NCI-H1694 (cell line): ENCODE measurements around the gene TLE3.

Source experiments
- DNase-seq: peaks from one replicate; lab custom pipeline; 2025; lab: John Stamatoyannopoulos, UW

TLE3 gene

DNA sequence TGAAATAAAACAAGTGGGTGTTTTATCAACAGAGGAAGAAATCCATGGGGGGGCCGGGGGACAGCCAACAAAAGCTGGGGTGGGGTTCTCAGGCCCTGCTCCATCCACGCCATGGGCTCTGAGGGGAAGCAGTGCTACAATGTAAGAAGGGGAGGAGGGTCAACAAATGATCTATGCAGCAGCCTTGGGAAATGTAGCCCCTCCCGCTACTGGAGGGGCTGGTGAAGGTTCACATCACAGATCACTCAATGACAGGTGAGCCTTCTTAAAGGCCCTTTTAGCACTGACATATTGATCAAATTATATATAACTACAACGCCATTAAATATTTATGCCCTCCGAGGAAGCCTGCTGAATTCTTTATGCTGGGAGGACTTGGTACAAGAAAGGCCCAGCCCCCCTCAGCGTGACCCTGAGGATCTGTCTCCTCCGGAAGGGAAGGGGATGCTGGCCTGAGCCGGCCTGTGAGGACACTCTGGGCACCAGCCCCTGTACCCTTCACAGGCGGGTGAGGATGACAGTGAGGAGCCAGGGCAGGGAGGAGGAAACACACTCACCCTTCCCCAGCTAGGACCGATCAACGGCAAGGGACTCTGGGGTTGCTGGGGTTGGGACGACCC lies 15.3 kb downstream of the TLE3 start:
- DNase-seq = no peak

DNA sequence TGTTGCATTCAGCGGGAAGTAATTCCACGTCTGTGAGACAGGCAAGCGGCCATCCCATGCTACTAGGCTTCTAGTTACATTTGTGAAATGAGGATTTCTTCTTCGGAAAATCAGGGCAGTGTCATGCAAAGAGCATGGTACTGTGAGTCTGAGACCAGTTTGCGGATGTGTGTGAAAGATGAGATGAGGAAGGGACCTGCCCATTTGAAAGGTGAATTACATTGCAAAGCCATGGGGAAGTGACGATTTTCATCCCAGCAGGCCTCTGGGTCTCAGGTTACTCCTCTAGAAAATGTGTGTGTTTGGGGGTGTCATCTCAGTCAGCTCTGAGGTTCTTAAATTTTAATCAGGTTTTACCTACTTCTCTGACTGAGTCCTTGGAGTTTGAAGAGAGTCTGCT lies 16.1 kb downstream of the TLE3 start:
- DNase-seq = no peak

DNA sequence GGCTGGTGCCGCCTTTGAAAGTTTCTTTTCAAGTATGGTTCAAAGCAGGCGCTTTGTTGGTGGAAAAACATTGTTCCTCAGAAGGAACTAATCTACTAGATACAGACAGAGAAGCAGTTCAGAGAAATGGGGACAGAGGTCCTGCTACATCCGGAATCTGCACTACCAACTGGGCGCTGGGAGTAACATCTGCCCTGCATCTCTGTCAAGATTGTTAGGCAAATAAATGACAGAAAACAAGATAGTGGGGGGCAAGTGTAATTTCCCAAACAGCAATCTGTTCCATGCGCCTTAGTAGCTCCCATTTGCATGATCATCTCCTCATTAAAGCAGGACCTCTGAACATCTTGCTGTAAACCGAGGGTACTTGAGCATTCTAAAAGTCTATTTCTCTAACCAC lies 17.4 kb downstream of the TLE3 start:
- DNase-seq = no peak

DNA sequence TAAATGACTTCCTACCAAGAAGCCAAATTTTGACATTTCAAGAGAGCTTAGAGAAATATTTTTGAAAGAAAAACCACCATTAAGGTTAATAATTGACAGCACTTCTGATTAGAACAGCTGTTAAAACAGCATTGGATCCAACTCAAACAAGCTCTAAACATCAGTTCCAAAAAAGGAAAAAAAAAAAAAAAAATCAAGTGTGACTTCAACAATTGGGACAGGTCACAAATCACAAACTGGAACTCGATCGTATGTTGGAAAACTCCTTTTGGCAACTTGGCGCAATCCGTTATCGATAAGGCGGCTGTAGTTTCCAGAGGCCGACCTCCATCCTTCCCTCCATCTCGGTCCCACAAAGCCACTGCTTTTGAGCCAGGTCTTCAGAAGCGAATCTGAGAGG lies 17.8 kb downstream of the TLE3 start:
- DNase-seq = no peak

DNA sequence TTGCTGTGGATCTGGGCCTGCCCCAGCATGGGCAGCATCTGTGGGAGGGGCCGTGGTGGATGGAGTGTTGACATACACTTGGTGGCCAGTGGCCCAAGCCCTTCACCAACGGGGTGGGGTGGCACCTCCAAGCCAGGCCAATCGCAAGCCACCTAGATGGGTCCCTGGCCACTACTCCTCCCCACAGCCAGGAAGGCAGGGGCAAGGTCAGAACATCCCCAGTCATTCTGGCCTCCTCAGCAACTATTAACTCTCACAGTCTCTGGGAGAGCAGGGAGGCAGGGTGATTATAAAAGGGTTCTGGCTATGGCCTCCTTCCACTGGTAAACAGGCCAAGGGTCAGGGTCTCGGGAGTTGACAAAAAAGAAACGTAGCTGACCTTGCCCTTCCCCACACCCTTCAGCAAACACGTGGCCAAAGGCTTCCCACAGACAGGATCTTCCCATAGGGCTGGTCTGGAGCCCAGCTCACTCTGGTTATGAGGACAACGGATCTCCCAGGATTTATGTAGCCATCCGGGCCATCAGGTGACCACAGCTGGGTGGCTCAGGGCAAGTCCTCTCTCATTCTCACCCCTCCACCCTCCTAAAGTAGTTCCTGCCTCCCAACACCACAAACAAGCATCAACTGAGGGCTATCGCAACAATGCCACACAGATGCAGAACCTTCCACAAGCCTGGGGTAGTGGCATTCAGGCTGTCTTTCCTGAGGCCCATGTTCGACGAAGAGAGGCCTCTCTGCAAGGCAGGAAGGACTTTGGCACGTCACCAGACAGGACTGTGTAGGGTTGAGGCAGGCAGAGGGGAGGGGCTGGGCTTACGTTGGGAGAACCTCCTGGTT lies 18.9 kb downstream of the TLE3 start:
- DNase-seq = no peak

DNA sequence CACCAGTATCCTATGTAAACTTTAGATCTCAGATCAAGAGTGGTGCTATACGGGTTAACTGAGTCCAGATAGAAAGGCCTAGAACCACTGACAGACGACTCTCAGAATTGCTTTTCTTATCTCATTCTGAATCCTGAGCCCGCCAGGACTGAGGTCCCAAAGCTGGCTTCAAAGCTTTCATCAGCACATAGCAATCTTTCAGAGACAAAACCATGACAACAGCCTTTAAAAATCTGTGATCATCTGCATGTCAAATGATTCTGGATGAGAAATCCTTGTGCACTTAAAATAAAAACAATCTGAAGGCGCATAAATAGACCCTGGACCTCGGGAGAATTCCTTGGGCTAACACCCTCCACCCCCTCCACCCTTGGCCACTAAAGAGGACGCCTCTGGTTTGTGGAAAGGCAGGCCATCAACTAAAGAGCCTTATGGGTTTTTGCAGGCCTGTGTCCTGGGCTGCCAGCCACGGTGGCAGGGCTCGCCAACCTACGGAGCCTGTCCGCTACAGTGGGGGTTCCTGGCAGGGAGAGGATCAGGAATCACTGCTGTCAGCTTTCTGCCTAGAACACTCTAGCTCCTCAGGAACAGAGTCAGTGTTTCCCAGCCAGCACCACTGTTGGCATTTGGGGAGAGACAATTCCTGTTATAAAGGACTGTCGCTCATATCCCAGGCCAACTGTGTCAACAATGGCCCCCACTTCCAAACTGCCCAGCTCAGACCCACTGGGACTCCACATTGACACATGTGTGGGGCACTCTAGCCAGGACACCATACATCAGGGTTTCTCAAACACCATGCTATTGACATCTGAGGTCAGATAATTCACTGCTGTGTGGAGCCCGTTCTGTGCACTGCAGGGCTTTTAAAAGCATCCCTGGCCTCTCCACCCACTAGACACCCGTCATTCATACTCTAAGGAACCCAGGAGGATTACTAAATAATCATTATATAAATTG lies 20.2 kb downstream of the TLE3 start:
- no peak for DNase-seq

DNA sequence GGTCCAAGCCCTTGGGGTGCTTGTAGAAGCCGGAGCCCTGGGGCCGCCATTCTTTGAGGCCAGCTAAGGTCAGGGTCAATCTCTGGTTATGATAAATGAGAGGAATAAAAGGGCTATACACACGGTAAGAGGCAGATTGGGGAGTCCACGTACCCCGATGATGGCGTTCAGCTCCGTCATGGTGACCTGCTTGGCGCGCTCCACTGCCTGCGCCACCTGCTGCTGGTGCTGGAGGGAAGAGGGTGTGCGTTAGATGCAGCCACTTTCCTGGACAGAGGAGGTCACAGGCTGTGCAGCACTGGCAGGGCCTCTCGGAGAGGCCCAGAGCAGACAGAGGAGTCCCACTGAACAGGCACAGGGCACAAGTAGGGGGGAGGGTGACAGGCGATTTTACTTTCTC lies 23.3 kb downstream of the TLE3 start:
- DNase-seq = no peak

DNA sequence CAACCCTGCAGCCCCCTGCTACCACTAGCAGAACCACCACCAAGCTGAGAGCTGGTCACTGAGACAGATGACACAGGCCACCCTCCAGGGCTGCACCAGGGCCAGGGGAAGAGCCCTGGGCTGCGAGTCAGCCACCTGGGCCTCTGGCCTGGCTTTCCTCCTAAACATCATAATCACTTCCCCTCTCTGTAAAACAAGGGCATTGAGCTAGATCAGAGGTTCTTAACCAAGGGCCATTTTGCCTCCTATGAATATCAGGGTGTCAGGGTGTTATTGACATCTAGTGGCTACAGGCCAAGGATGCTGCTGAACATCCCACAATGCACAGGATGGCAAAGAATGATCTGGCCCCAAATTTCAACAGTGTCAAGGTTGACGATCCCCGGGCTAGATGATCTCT lies 25.2 kb downstream of the TLE3 start:
- no peak for DNase-seq

DNA sequence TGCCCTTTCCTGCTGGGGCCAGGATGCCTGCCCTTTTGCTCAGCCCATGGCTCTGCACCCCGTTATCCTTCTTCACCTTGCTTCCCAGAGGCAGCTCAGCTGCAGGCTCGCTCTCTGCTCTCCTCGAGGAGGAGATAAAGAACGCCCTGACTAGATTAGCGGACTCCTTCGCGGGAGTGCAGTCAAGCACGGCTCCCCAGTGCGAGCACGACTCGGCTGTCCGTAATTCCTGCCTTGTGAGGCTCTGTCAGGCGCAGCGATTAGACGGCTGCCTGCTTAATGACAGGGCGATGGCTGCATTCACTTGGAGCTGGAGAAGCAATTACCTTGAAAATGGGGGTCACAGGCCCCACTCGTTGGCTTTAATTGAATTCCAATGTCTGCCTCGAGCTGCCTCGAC lies 25.9 kb downstream of the TLE3 start:
- no peak for DNase-seq

DNA sequence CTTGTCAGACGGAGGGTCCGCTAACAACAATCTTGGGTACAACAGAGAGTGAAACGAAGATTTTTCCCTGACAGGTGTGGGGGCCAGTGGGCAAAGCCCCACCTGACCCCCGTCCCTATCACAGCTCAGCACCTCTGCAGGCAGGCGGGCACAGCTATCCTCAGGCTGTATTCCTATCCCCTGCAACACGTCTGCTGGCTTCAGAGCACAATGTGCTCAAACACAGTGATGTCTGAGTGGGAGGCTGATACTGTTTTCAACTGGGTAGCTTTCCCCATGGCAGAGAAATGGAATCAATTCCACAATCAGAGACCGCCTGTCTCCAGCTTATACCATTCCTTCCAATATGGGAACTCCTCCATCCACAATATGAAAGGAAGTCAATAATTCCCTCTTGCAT lies 28.0 kb downstream of the TLE3 start:
- no peak for DNase-seq

DNA sequence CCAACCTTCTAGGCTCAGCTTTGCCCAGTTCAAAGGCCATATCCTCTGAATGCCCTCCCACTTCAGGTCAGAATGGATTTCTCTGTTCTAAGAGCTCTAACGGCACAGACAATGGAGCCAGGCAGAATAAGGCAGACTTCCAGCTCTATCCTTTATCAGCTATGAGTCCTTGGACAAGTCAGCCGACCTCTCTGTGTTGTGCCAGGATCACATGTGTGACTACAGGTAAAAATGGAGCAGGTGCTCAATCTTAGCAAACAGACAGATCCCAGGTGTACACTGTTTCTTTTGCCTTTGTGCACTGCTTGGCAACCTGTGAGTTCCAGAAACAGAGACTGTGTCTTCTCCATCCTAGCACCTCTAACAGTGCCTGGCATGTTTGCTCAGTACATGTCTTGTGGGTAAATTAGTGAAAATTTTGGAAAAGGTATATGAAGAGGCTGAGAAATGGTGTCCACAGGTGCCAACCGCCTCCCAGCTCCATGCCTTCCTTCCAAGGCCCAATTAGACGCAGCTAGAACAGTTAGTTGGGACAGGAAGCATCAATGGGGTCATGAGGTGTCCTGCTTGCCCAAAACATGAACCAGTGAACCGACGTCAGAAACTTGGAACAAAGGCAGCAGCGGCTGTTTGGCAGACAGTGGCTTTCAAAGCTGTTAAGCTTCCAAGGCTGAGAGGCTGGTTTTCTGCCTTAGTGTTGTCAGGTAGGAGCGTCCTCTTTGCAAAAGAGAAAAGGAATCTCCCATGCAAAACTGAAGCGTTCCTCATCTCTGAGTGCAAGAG lies 28.7 kb downstream of the TLE3 start:
- no peak for DNase-seq

DNA sequence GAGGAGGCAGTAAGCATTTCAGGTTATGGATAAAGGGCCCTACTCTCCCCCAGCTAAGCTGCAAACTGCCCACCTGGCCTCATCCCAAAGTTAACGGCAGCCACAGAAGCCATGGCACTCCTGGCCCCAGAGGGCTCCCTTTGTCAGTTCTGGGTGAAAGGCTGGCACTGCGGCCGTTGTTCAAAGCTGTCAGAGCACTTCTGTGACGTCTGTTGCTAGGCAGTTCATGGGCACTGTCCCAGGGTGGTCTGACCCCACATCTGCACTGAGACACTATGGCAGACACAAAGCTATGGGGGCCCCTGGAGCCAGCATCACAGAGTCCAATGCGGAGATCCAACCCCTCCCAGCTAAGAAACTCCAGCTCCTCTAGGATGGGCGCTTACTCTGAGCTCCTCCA lies 30.0 kb downstream of the TLE3 start:
- no peak for DNase-seq

DNA sequence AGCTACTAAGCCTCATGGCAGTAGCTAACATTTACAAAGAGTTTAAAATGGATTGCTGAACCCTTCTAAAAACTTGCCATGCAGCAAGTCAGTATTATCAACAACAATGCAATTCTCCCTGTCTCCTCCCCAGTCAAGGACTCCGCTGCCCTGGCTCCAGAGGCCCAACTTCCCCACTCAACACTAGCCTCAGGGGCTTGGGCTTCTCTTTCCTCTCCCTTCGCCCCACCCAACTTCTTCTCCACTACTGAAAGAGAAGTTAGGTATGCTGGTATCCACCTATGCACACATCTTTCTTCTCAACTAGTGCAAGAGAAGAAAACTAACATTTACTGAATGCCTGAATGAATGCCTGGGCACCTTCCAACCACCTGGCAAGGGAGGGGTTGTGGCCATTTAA lies 30.7 kb downstream of the TLE3 start:
- DNase-seq = no peak

DNA sequence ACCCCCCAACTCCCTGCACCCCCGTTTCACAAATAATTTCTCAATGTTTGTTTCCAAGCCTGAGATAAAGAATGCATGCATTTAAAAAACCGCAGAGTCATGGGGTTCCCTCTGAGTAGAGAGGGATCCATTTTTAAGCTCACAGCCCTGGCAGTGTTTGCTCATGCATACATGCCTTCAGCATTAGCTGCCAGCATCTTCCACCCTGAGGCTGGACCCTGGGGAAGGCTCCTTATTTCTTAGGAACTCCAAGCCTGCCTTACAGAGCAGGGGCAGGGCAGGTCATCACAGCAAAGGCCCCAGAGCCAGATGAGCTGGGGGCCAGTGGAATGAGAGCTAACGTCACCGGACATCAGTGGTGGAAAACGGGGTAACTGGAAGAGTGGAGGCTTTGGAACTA lies 31.3 kb downstream of the TLE3 start:
- no peak for DNase-seq

DNA sequence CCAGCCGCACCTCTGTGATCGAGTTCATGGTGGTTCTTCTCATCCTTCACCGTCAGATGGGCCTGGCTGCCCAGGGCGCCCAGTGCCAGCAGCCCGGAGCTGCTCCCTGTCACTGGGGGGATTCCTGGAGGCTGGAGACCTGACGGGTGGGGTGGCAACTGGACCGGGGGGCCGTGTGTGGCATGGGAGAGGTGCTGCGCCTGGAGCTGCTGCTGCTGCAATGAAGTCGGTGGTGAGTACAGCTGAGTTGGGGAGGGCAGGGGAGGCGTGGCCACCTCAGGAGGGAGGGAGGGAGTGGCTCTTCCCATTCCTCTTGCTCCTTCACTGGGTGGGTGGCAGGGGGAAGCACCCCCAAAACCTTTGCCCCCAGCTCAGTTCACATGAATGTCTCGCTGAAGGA lies 31.7 kb downstream of the TLE3 start:
- no peak for DNase-seq

DNA sequence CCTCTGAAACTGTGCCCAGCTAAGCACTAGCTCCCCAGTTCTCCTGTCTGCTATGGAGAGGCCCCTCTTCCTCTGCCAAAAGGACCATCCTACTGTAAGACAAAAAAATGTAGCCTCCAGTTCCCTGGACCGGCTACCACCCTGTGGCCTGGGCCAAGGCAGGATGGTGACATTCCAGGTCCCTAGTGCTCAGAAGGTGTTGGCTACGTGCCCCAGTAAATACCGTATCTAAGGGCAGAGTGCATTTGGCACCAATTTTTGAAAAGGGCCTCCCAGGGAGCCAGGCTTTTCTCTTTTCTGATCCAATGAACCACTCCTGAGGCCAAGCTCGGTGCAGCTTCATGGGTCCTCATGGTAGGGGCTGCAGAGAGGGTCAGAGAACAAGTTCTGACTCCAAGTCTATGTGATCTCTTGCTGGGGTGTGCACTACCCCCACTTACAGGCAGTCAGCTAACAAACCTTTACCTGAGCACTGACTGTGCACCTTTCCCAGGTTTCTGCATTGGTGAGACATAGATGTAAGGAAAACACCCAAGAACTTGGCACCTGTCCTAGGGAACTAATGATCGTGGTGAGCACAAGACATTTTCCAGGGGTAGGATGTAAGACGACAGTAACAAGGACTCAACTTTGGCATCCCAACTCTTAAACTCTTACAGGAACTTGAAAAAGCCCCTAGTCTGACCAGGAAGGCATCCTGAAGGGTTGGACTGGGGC lies 32.6 kb downstream of the TLE3 start:
- DNase-seq = no peak

DNA sequence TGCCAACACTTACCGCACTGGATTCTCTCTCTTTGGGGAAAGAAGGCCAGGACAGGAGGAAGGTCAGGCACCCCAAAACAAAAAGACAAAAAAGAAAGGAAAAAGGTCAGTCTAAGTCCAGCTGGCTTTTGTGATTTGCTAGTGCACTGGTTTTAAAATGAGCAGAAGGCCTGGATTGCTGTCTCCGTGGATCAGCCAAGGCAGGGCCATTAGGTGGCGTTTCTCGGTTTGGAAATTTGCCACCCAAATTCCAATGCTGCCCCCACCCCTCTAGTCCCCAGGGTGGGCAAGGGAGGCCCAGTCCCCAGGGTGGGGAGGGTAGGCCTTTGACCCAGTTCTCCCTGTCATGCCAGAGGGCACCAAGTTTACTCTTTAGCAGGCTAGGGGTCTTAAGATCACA lies 33.3 kb downstream of the TLE3 start:
- no peak for DNase-seq

DNA sequence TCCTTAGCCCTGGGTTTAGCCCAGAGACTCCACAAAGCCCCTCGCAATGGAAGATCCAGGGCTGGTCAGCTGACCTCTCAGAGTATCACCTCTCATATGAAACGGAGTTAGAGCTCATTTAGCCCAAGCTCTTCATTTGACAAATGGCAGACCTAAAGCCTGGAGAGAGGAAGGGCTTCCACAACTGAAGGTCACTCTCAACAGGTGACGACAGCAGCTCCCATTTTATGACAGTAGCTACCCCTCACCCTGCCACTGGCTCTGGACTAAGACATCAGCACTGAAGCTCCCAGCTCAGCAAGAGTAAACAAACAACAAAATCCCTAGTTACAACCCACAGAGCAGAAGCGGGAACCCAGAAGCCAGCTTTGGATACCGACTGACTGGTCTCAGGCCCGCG lies 33.7 kb downstream of the TLE3 start:
- DNase-seq = no peak

DNA sequence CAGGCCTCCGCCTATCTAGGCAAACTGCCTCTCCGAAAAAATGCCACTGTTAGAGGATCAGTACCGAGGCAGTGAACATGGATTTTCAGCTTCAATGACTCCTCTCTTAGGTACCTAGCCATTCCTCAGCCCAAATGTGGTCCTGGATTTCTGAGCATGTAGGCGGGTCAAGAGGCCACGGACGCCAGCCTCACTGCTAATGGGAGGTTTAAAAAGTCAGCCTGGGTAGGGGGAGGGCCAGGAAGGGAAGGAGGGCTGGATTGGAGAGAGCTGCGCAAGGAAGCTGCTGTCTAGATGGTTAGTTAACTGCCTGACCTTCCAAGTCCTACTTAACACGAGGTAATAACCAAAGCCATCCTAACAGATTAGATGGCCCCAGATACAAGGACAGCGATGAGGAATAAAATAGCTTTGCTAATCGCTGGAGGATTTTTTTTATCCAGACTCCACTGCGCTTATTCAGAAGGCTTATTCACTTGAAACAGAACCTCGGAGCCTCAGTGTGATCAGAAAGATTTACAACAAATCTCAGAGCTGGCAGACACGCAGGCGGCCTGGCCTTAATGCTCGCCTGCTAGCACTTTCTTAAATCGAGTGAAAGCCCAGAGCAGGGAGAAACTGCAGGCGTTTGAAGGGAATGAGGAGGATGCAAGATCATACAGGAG lies 34.3 kb downstream of the TLE3 start:
- no peak for DNase-seq

DNA sequence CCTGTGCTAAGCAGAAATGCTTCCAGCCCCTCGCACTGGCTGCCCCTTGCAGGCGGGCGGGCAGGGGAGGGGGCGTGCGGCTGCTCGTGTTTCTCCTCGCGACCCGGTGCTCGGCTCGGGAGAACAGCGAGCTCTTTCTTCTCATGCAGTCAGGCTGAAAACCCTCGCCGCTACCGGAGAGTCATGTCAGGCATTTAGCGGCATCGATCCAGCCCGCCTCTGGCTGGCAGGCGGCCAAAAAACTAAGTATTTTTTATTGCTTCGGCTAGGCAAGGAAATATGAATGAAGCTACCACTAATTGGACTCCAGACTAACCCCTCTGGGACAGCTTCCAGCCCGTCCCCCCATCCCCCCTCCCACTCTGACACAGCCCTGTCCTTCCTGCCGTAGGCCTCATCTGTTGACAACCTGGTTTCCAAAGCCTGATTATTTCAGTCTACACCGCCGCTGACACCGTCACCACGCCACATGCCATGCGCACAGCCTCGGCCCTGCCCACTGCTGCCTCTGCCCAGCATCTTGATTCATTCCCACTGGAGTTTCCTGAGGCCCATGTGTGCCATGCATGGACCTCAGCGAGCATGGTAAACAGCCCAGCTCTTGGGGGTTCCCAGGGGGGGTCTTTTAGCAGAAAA lies 35.3 kb downstream of the TLE3 start:
- peak; percentile 81 for DNase-seq
